K562 (cell line): Measurements from ENCODE around the gene PRRC2B. TPM values are rescaled to one million over a fixed set of nuclear protein-coding genes. Genes with fewer than 3 reads are reported as not detected.

ENCODE experiments used
- ATAC-seq: fragments of 200-7000 bp; cut with Tn5 transposase; 3 replicates; pipeline ENCODE4 v1.9.1; 2020; ENCODE audit warnings: moderate library complexity
- BruUV-seq: library from RNA; stranded (reverse); fragments of 400-500 nt; replicated peaks from 2 replicates; lab custom pipeline; 2021; lab: Mats Ljungman, UMichigan
- CTCF ChIA-PET: fragments of 300-600 bp; formaldehyde crosslinking; extraction: SDS; loops from one replicate; lab custom pipeline; 2021; ENCODE audit warnings: low intra/inter-chr PET ratio; lab: Yijun Ruan, JAX
- POLR2A ChIA-PET: fragments of 300-600, 350-650 bp; sonication (Branson Sonifier 250); formaldehyde crosslinking; extraction: SDS; loops from one replicate; lab custom pipeline; 2021; ENCODE audit warnings: antibody characterized with exemption, inconsistent platforms; lab: Yijun Ruan, JAX
- DNase-seq, 4 experiments: peaks; one replicate each; pipeline versions ENCODE4 v3.0.0 to v3.0.0-alpha.2; 2011 to 2018; ENCODE audit warnings: low spot score in 3 of 4, mixed read lengths in 3 of 4; ENCODE audit errors: extremely low read depth in 1 of 4
- FAIRE-seq: peaks from 2 replicates; lab custom pipeline; 2011; peaks lifted over from hg19 to GRCh38; lab: Jason Lieb, UNC
- H2AFZ ChIP-seq: 2 replicates; pipeline ENCODE4 v1.6.0; 2011; ENCODE audit warnings: low read depth, low read length, control low read depth, inconsistent platforms
- H3K27ac ChIP-seq: fragments of 200-600 bp; 3 replicates; pipeline ENCODE4 v1.8.0; 2011; ENCODE audit warnings: low read depth, mild to moderate bottlenecking, control low read depth, inconsistent platforms, low read length, moderate library complexity, mixed read lengths; ENCODE audit errors: extremely low read depth
- H3K27me3 ChIP-seq, 2 experiments: fragments of 300-600 bp in 1 of 2; 2 replicates in 1 of 2; 3 replicates in 1 of 2; pipeline versions ENCODE4 v1.6.0 to v1.8.0; 2011; ENCODE audit warnings: inconsistent platforms in 2 of 2, low read length in 2 of 2, mild to moderate bottlenecking in 1 of 2, mixed read lengths in 1 of 2, moderate library complexity in 1 of 2; ENCODE audit not compliant: control insufficient read depth in 2 of 2, insufficient read depth in 2 of 2
- H3K36me3 ChIP-seq: fragments of 300-600 bp; 3 replicates; pipeline ENCODE4 v1.8.0; 2011; ENCODE audit warnings: mild to moderate bottlenecking, low read length, inconsistent platforms; ENCODE audit not compliant: control insufficient read depth, insufficient read depth
- H3K4me1 ChIP-seq, 2 experiments: fragments of 200-600 bp in 1 of 2; replicated peaks in 1 of 2; 2 replicates in 1 of 2; 3 replicates in 1 of 2; pipeline versions ENCODE4 v1.5.1 to v1.8.0; 2011; ENCODE audit warnings: inconsistent platforms in 2 of 2, low read length in 2 of 2, mild to moderate bottlenecking in 1 of 2, mixed read lengths in 1 of 2, moderate library complexity in 1 of 2; ENCODE audit not compliant: control insufficient read depth in 2 of 2, insufficient read depth in 2 of 2
- H3K4me2 ChIP-seq: 2 replicates; pipeline ENCODE4 v1.6.1; 2011; ENCODE audit warnings: low read length, control low read depth, inconsistent platforms, mixed read lengths; ENCODE audit not compliant: insufficient read depth
- H3K4me3 ChIP-seq: fragments of 200-600 bp; sonication (generic), shearing (Covaris generic); 2 replicates; pipeline ENCODE4 v1.5.1; 2016; ENCODE audit warnings: control low read depth, inconsistent platforms
- H3K79me2 ChIP-seq: fragments of 200-600 bp; 3 replicates; pipeline ENCODE4 v1.8.0; 2011; ENCODE audit warnings: low read length, inconsistent platforms; ENCODE audit not compliant: control insufficient read depth, insufficient read depth
- H3K9ac ChIP-seq, 2 experiments: 2 replicates each; pipeline versions ENCODE4 v1.6.0 to v1.6.1; 2011; ENCODE audit warnings: low read depth in 2 of 2, low read length in 2 of 2, control low read depth in 1 of 2, inconsistent platforms in 1 of 2, mild to moderate bottlenecking in 1 of 2, mixed read lengths in 1 of 2; ENCODE audit not compliant: insufficient read depth in 1 of 2
- H3K9me1 ChIP-seq: one replicate; pipeline ENCODE4 v1.6.0; 2011; ENCODE audit warnings: inconsistent platforms, mild to moderate bottlenecking, low read length, moderate library complexity; ENCODE audit not compliant: control insufficient read depth, insufficient read depth
- H3K9me3 ChIP-seq: replicated peaks from 2 replicates; pipeline ENCODE4 v1.5.1; 2011; ENCODE audit warnings: low read depth, low read length, inconsistent platforms; ENCODE audit not compliant: control insufficient read depth, insufficient read depth
- H4K20me1 ChIP-seq: replicated peaks from 2 replicates; pipeline ENCODE4 v1.6.1; 2011; ENCODE audit warnings: low read length, inconsistent platforms, mixed read lengths; ENCODE audit not compliant: control insufficient read depth, insufficient read depth
- CHD1 ChIP-seq: fragments of 200-600 bp; sonication (generic); IDR thresholded peaks from one replicate; pipeline ENCODE4 v1.6.1; 2012; ENCODE audit warnings: mild to moderate bottlenecking, moderate library complexity, low read length, inconsistent platforms
- ELF1 ChIP-seq: fragments of 200-800 bp; sonication (Bioruptor generic); IDR thresholded peaks from 2 replicates; pipeline ENCODE4 v1.6.1; 2016; ENCODE audit warnings: missing genetic modification characterization, missing compliant biosample characterization
- ELF2 ChIP-seq: fragments of 250-450 bp; sonication (Bioruptor Pico); IDR thresholded peaks from 2 replicates; pipeline ENCODE4 v1.5.0; 2021; ENCODE audit warnings: mild to moderate bottlenecking
- ETV6 ChIP-seq, 3 experiments: fragments of 150-350 bp in 1 of 3; sonication (generic) in 1 of 3; formaldehyde crosslinking in 1 of 3; IDR thresholded peaks; 2 replicates each; pipeline versions ENCODE4 v1.6.1 to v1.8.0; 2014 to 2022; ENCODE audit warnings: borderline replicate concordance in 2 of 3, low read depth in 2 of 3, antibody characterized with exemption in 1 of 3, low read length in 1 of 3, mild to moderate bottlenecking in 1 of 3, missing genetic modification reagents in 1 of 3
- NCOA2 ChIP-seq, 2 experiments: fragments of 450-650 bp; IDR thresholded peaks; 2 replicates each; pipeline ENCODE4 v1.6.1; 2018; ENCODE audit warnings: mild to moderate bottlenecking in 2 of 2, moderate library complexity in 1 of 2; ENCODE audit not compliant: partially characterized antibody in 2 of 2
- NR3C1 ChIP-seq: sonication (generic); formaldehyde crosslinking; IDR thresholded peaks from 2 replicates; pipeline ENCODE4 v1.8.1; 2022; ENCODE audit warnings: missing genetic modification reagents
- PRPF4 ChIP-seq: fragments of 200-400 bp; formaldehyde crosslinking; IDR thresholded peaks from one replicate; pipeline ENCODE4 v1.6.1; 2017; ENCODE audit warnings: low read length, low read depth, mild to moderate bottlenecking; ENCODE audit not compliant: insufficient read depth, poor library complexity, severe bottlenecking
- RBBP5 ChIP-seq: fragments of 200-600 bp; sonication (generic); IDR thresholded peaks from 2 replicates; pipeline ENCODE4 v1.6.1; 2012; ENCODE audit warnings: borderline replicate concordance, mild to moderate bottlenecking, low read length, control low read depth, inconsistent platforms; ENCODE audit not compliant: insufficient read depth, poor library complexity, severe bottlenecking
- SPI1 ChIP-seq: IDR thresholded peaks from 2 replicates; pipeline ENCODE4 v1.6.1; 2011; ENCODE audit warnings: low read depth, low read length, control low read depth, borderline replicate concordance
- SREBF1 ChIP-seq: fragments of 150-350 bp; IDR thresholded peaks from 2 replicates; pipeline ENCODE4 v1.6.1; 2014; ENCODE audit warnings: antibody characterized with exemption, low read depth, low read length, borderline replicate concordance
- XRCC3 ChIP-seq: fragments of 450-650 bp; IDR thresholded peaks from 2 replicates; pipeline ENCODE4 v1.6.1; 2017; ENCODE audit warnings: mild to moderate bottlenecking, moderate library complexity
- YY1 ChIP-seq, 3 experiments: IDR thresholded peaks; 2 replicates each; pipeline ENCODE4 v1.6.1; 2011; ENCODE audit warnings: low read length in 2 of 3, mild to moderate bottlenecking in 2 of 3, moderate library complexity in 2 of 3, borderline replicate concordance in 1 of 3, control low read depth in 1 of 3, low read depth in 1 of 3; ENCODE audit not compliant: insufficient read depth in 3 of 3, insufficient replicate concordance in 2 of 3, control insufficient read depth in 1 of 3, insufficient read length in 1 of 3; ENCODE audit errors: extremely low read depth in 1 of 3
- ZNF263 ChIP-seq: sonication (generic); formaldehyde crosslinking; IDR thresholded peaks from 2 replicates; pipeline ENCODE4 v1.8.0; 2022; ENCODE audit warnings: mild to moderate bottlenecking, missing genetic modification reagents, borderline replicate concordance
- ZNF316 ChIP-seq: fragments of 450-650 bp; IDR thresholded peaks from 2 replicates; pipeline ENCODE4 v1.6.1; 2016
- ZNF431 ChIP-seq: sonication (generic); formaldehyde crosslinking; IDR thresholded peaks from 2 replicates; pipeline ENCODE4 v1.8.0; 2022; ENCODE audit warnings: mild to moderate bottlenecking, missing genetic modification reagents
- ZNF644 ChIP-seq: fragments of 200-800 bp; sonication (Bioruptor generic); IDR thresholded peaks from 2 replicates; pipeline ENCODE4 v1.6.1; 2016; ENCODE audit warnings: low read depth, missing genetic modification characterization, missing compliant biosample characterization
- WGBS: fragments of 100-300 bp; shearing (Covaris generic); methylation state at CpG from one replicate; pipeline ENCODE4 v1.1.6; 2016; ENCODE audit warnings: low coverage, mixed read lengths; ENCODE audit not compliant: insufficient coverage; ENCODE audit errors: missing lambda C conversion rate; 5-methylcytosine and 5-hydroxymethylcytosine counted together
- in situ Hi-C: fragments of 300-500 bp; cut with MboI; formaldehyde crosslinking; loops from 4 replicates; pipeline ENCODE4 v1.15.0; 2018; ENCODE audit warnings: inconsistent platforms, mixed read lengths
- intact Hi-C: fragments of 100-400 bp; cut with micrococcal nuclease; formaldehyde crosslinking; loops from 2 replicates; pipeline ENCODE4 v1.14.2; 2022
- polyA plus RNA-seq, 8 experiments: library from polyadenylated mRNA; depleted of rRNA in 4 of 8; stranded (reverse) in 5 of 8; unstranded in 3 of 8; fragments of >200 nt; fragmentation: Nextera tagmentation in 2 of 8; fragmentation: Illumina TruSeq in 1 of 8; extraction: Ambion mirVana in 2 of 8; extraction: Trizol in 1 of 8; gene quantifications; 2 replicates each; pipeline versions ENCODE4 v1.2.1 to v1.2.3, GENCODE V29; 2011 to 2014; ENCODE audit warnings: inconsistent platforms in 1 of 8, missing spikeins in 1 of 8
- total RNA-seq, 7 experiments: library from RNA; depleted of rRNA in 6 of 7; stranded (reverse); fragments of >200 nt in 6 of 7; fragmentation: Illumina TruSeq in 2 of 7; extraction: Trizol in 2 of 7; gene quantifications; 2 replicates each; pipeline versions ENCODE4 v1.2.1 to v1.2.3, GENCODE V29; 2011 to 2021; ENCODE audit warnings: low replicate concordance in 1 of 7
- TF ChIP-seq, protein P1 (sequence below): fragments of 250-450 bp; sonication (Bioruptor Pico); IDR thresholded peaks from 2 replicates; pipeline ENCODE4 v1.6.1; 2021; ENCODE audit warnings: mild to moderate bottlenecking

The PRRC2B gene
- total and polyA plus RNA-seq, 9 of the 15 experiments (the other 6 are each of a cell fraction or from before 2014, with no cell fraction given): 0.34 to 125 (median 30.9) TPM

DNA sequence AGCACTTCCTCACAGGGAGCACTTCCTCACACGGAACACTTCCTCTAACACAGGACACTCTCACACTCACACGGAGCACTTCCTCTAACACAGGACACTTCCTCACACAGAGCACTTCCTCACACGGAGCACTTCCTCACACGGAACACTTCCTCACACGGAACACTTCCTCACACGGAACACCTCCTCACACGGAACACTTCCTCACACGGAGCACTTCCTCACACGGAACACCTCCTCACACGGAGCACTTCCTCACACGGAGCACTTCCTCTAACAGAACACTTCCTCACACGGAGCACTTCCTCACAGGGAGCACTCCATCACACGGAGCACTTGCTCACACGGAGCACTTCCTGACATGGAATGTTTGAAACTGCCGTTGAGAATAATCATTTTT lies 122.2 kb downstream of the PRRC2B start:
- in situ Hi-C loops (loop anchor here (10.0 kb wide), 1 partner anchor 229 kb away; the partner anchor contains the start of gene RAPGEF1), intact Hi-C loops (no loop called here)
- DNase-seq (no peak), FAIRE-seq (no peak), ATAC-seq (no peak)
- Histone ChIP-seq H3K27ac (no peak overlapping the region), H3K9me3 (no peaks in the 10 kb centered on the region), H2AFZ (no peak overlapping the region), H3K4me3 (no peak overlapping the region), H3K27me3 (no peaks in the 10 kb centered on the region), H3K4me1 (peaks cover 0 to 3% of the 10 kb centered on the region in 2 experiments; a peak in 1 of 5 replicates), H3K9me1 (no peaks in the 10 kb centered on the region), H3K36me3 (peaks cover 76% of the 10 kb centered on the region; the same call in 2 of the 3 replicates), H3K79me2 (no peaks in the 10 kb centered on the region), H3K9ac (no peak overlapping the region), H4K20me1 (no peaks in the 10 kb centered on the region), H3K4me2 (no peak overlapping the region)
- WGBS: 94% methylated on average over 12 of the region's 15 CpGs
- no TSS peak for BruUV-seq
- POLR2A ChIA-PET: no interaction called here
- CTCF ChIA-PET: no interaction called here
- peak; percentile 54 to 98; a peak in 2 of 4 replicates for TF ChIP-seq ETV6 (IDR thresholded peaks at IDR 0.05; ENCODE audit: borderline replicate concordance in 1 of 2, low read depth in 2 of 2, low read length in 1 of 2)
- no peak for TF ChIP-seq ETV6 (CRISPR knock-in tag; IDR thresholded peaks at IDR 0.05; ENCODE audit: borderline replicate concordance)
- TF ChIP-seq ZNF316: no peak
- TF ChIP-seq NCOA2 (IDR thresholded peaks at IDR 0.05; ENCODE audit: partially characterized antibody in 2 of 2): no peak
- no peak for TF ChIP-seq XRCC3
- peak; percentile 38; the same call in 1 of the 2 replicates for TF ChIP-seq SPI1
- TF ChIP-seq NR3C1: no peak
- no peak for TF ChIP-seq CHD1
- no peak for TF ChIP-seq SREBF1
- peak; percentile 98 for TF ChIP-seq ZNF263 (CRISPR knock-in tag)
- TF ChIP-seq, protein P1, sequence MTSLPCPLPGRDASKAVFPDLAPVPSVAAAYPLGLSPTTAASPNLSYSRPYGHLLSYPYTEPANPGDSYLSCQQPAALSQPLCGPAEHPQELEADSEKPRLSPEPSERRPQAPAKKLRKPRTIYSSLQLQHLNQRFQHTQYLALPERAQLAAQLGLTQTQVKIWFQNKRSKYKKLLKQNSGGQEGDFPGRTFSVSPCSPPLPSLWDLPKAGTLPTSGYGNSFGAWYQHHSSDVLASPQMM (CRISPR knock-in tag): no peak
- TF ChIP-seq ZNF644 (tag): no peak
- TF ChIP-seq RBBP5: no peak
- no peak for TF ChIP-seq PRPF4
- no peak for TF ChIP-seq YY1 (IDR thresholded peaks at IDR 0.05; ENCODE audit: borderline replicate concordance in 1 of 3, control insufficient read depth in 1 of 3, extremely low read depth in 1 of 3, insufficient read depth in 3 of 3, insufficient read length in 1 of 3, insufficient replicate concordance in 2 of 3, low read depth in 1 of 3, low read length in 2 of 3)
- TF ChIP-seq ELF2 (CRISPR knock-in tag): no peak
- 0 out of 2 replicates have a peak, but pooled peaks have one; percentile 37 for TF ChIP-seq ELF1
- TF ChIP-seq ZNF431: peak; percentile 32
